ENCODE measurements around the gene GRIP1. TPM values are rescaled to one million over a fixed set of nuclear protein-coding genes. Genes with fewer than 3 reads are reported as not detected.
"Not testable (repeated sequence)": the region's sequence is repeated elsewhere in the genome, so short reads cannot be mapped to it uniquely, and the experiment has no call there.

Gene GRIP1
- total and polyA plus RNA-seq, 4 donors = 0.38 to 3.4 (median 1.3) TPM

DNA sequence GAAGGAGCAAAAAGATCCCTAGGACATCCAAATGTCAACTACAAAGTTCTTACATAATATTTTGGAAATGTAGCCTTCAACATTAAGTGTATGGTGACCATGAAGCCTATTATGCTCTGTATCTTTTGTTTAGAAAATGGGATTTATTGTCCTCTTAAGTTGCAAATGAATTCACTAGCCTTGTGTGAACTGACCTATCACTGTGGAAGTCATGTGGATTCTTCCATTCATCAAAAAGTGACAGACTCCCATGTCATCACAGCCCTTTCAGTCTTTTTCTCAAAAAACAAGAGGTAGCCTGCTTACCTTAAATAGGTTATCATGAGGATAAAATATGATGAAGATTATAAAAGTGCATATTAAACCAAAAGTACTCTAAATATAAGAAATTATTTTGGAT, 179.9 kb downstream of the GRIP1 start:
- Histone ChIP-seq H3K4me1 (ENCODE audit: control insufficient read depth in 1 of 2, insufficient read depth in 2 of 2, low read length in 2 of 2) (no peaks in the 10 kb centered on the region), H3K4me3 (ENCODE audit: low read length in 2 of 2) (no peak overlapping the region), H3K27me3 (ENCODE audit: control insufficient read depth in 1 of 2, insufficient read depth in 2 of 2, low read length in 1 of 2) (no peaks in the 10 kb centered on the region), H3K9me3 (ENCODE audit: control insufficient read depth, low read length) (no peaks in the 10 kb centered on the region), H3K27ac (ENCODE audit: low read depth in 1 of 2, low read length in 2 of 2) (no peak overlapping the region), H3K36me3 (ENCODE audit: control insufficient read depth in 1 of 2, insufficient read depth in 2 of 2, low read length in 1 of 2) (no peaks in the 10 kb centered on the region)
- DNase-seq = no peak
- intact Hi-C loops (cut with DNase I) = no loop called here
- no peak for ATAC-seq (ENCODE audit: low FRiP score)

DNA sequence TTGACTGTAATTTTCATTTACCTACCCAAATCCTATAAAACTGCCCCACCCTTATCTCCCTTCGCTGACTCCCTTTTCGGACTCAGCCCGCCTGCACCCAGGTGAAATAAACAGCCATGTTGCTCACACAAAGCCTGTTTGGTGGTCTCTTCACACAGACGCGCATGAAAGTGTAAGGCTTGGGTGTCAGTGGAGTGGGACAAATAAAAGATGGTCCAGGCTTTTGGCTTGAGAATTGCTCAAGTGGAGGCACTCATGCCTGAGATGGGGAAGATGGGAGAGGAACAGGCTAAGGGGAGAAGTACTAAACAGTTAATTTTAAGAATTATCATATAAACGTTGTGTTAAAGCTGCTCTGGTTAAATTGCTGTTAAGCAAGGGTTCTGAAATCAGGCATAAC, 180.8 kb downstream of the GRIP1 start:
- H3K4me1 ChIP-seq (ENCODE audit: control insufficient read depth in 1 of 2, insufficient read depth in 2 of 2, low read length in 2 of 2); H3K9me3 ChIP-seq (ENCODE audit: control insufficient read depth, low read length); H3K27me3 ChIP-seq (ENCODE audit: control insufficient read depth in 1 of 2, insufficient read depth in 2 of 2, low read length in 1 of 2); H3K36me3 ChIP-seq (ENCODE audit: control insufficient read depth in 1 of 2, insufficient read depth in 2 of 2, low read length in 1 of 2); H3K4me3 ChIP-seq (ENCODE audit: low read length in 2 of 2); intact Hi-C loops (cut with DNase I); DNase-seq; ATAC-seq (ENCODE audit: low FRiP score); H3K27ac ChIP-seq (ENCODE audit: low read depth in 1 of 2, low read length in 2 of 2): not testable (repeated sequence)
- WGBS, 2 donors = 81 to 84% methylated on average over 6 of the region's 6 CpGs

DNA sequence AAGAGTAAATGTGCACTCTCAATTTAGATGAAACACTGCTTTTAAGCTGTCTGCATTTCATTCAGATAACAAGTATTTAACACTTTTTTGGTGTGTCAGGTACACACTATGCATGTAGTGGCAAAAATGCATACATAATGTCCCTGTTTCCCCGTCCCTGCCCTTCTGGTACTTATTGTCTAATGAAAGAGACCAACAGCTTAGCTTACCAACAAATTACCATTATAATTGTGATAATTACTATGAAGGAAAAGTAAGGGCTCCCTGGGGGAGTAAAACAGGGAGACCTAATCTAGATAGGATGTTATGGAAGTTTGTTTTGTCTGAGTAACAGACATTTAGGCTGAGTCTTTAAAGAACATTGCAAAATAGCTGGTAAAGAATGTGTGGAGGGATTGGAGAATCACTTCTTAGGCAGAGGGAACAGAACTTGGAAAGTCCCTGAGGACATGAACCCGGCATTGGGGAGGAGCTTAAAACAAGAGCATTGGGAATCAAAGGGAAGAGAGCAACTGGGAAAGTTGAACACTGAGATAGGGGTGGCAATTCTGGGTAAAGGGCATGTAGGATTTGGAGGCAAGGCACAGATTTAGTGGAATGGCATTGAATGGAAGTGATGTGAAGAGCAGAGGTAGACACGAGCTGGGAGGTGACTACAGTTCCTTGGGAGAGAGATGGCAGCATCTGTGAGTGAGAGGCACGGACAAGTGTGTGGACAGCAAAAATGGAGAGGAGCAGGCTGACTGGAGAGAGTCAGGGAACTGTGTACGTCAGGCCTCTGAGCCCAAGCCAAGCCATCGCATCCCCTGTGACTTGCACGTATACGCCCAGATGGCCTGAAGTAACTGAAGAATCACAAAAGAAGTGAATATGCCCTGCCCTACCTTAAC, 181.6 kb downstream of the GRIP1 start:
- H3K9me3 ChIP-seq (ENCODE audit: control insufficient read depth, low read length) = no peaks in the 10 kb centered on the region
- H3K4me3 ChIP-seq (ENCODE audit: low read length in 2 of 2) = no peak overlapping the region
- ATAC-seq (ENCODE audit: low FRiP score) (no peak), DNase-seq (no peak)
- 88 to 89% methylated on average over 8 of the region's 8 CpGs for WGBS, 2 donors
- H3K4me1 ChIP-seq (ENCODE audit: control insufficient read depth in 1 of 2, insufficient read depth in 2 of 2, low read length in 2 of 2) = no peaks in the 10 kb centered on the region
- H3K36me3 ChIP-seq (ENCODE audit: control insufficient read depth in 1 of 2, insufficient read depth in 2 of 2, low read length in 1 of 2) = no peaks in the 10 kb centered on the region
- H3K27ac ChIP-seq (ENCODE audit: low read depth in 1 of 2, low read length in 2 of 2) = no peak overlapping the region
- no peaks in the 10 kb centered on the region for H3K27me3 ChIP-seq (ENCODE audit: control insufficient read depth in 1 of 2, insufficient read depth in 2 of 2, low read length in 1 of 2)
- intact Hi-C loops (cut with DNase I) = no loop called here

DNA sequence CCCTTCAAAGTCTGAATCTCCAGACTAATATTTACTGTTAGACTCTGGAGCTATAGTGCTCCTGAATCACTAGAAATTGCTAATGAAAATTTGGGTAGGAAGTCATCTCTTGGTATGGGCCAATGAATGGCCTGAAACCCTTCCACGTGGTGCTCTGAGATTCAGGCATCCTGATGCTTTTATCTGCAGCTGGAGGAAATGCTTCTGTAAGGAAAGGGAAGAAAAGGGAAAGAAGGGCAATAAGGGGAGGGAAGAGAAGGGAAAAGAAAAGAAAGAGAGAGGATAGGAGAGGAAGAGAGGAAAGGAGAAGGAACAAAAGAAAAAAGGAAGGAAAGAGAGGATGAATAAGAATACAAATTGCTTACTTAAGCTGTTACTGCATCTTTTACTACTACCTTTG, 182.3 kb downstream of the GRIP1 start:
- no peak for DNase-seq
- no peaks in the 10 kb centered on the region for H3K4me1 ChIP-seq (ENCODE audit: control insufficient read depth in 1 of 2, insufficient read depth in 2 of 2, low read length in 2 of 2)
- ATAC-seq (ENCODE audit: low FRiP score) = no peak
- 19% methylated on average over 1 of the region's 1 CpG for whole genome bisulfite sequencing, 2 donors
- no peaks in the 10 kb centered on the region for H3K36me3 ChIP-seq (ENCODE audit: control insufficient read depth in 1 of 2, insufficient read depth in 2 of 2, low read length in 1 of 2)
- no peaks in the 10 kb centered on the region for H3K9me3 ChIP-seq (ENCODE audit: control insufficient read depth, low read length)
- no peaks in the 10 kb centered on the region for H3K27me3 ChIP-seq (ENCODE audit: control insufficient read depth in 1 of 2, insufficient read depth in 2 of 2, low read length in 1 of 2)
- no peak overlapping the region for H3K27ac ChIP-seq (ENCODE audit: low read depth in 1 of 2, low read length in 2 of 2)
- intact Hi-C loops (cut with DNase I) = no loop called here
- no peak overlapping the region for H3K4me3 ChIP-seq (ENCODE audit: low read length in 2 of 2)

DNA sequence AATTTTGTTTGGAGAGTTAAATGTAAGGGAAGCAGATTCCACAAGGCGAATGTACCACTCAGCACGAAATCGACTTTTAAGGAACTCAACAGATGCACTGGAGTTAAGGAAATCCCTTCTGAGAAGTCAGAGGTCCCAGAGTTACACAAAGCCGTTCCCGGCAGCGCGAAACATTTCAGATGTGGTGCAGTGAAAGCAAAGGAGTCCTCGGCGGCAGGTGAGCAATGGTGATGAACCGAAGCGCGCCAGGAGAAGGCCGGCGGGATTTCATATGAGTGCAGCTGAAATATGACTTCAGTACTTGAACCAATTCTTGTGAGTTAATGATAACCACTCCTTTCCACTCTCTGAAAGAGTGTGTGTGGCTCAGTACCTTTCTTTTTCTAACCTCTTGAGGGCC, 183.2 kb downstream of the GRIP1 start:
- no peak overlapping the region for H3K4me3 ChIP-seq (ENCODE audit: low read length in 2 of 2)
- H3K4me1 ChIP-seq (ENCODE audit: control insufficient read depth in 1 of 2, insufficient read depth in 2 of 2, low read length in 2 of 2) = no peaks in the 10 kb centered on the region
- no peaks in the 10 kb centered on the region for H3K27me3 ChIP-seq (ENCODE audit: control insufficient read depth in 1 of 2, insufficient read depth in 2 of 2, low read length in 1 of 2)
- H3K27ac ChIP-seq (ENCODE audit: low read depth in 1 of 2, low read length in 2 of 2) = no peak overlapping the region
- no peaks in the 10 kb centered on the region for H3K36me3 ChIP-seq (ENCODE audit: control insufficient read depth in 1 of 2, insufficient read depth in 2 of 2, low read length in 1 of 2)
- no peak for ATAC-seq (ENCODE audit: low FRiP score)
- DNase-seq = no peak
- WGBS, 2 donors = 82 to 87% methylated on average over 14 of the region's 14 CpGs
- H3K9me3 ChIP-seq (ENCODE audit: control insufficient read depth, low read length) = no peaks in the 10 kb centered on the region
- intact Hi-C loops (cut with DNase I) = no loop called here

DNA sequence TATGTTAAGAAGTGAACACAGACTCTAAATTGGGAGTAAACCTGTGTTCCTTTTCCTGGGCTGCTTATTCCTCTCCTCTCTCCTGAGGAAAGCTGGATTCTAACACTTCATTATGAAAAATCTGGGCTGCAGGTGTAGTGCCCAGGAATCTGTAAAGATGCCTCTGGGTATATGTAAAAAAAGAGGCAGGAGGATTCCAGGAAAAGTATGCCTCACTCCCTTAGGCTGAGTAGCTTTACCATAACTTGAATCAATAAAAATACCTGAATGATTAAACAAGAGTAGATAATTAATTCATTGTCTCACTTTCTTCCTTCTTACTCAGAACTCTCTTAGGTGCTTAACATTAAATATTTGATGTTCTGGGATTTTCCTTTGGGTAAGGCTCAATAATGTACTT, 185.1 kb downstream of the GRIP1 start:
- intact Hi-C loops (cut with DNase I) = no loop called here
- Histone ChIP-seq H3K36me3 (ENCODE audit: control insufficient read depth in 1 of 2, insufficient read depth in 2 of 2, low read length in 1 of 2) (no peaks in the 10 kb centered on the region), H3K27ac (ENCODE audit: low read depth in 1 of 2, low read length in 2 of 2) (no peak overlapping the region), H3K4me1 (ENCODE audit: control insufficient read depth in 1 of 2, insufficient read depth in 2 of 2, low read length in 2 of 2) (no peaks in the 10 kb centered on the region), H3K27me3 (ENCODE audit: control insufficient read depth in 1 of 2, insufficient read depth in 2 of 2, low read length in 1 of 2) (no peaks in the 10 kb centered on the region), H3K4me3 (ENCODE audit: low read length in 2 of 2) (no peak overlapping the region), H3K9me3 (ENCODE audit: control insufficient read depth, low read length) (no peaks in the 10 kb centered on the region)
- no peak for DNase-seq
- no peak for ATAC-seq (ENCODE audit: low FRiP score)

DNA sequence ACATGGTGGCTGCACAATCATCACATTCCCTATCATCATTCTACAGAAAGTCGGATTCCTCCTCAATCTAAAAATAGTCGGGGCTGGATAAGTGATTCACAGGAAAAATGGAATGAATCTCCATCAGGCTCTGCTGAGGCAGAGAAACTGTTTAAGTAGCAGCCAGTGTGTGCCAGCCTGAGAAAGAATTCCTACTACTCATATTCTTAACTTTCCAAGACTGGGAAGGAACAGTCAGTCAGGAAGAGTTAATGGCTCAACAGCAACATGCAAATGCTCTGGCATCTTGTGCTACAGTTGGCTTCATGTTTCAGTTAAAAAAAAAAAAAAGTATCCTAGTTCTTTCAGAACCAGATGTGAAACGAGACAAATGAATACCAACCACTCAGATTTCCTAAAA, 187.0 kb downstream of the GRIP1 start:
- H3K27ac ChIP-seq (ENCODE audit: low read depth in 1 of 2, low read length in 2 of 2) = no peak overlapping the region
- H3K4me3 ChIP-seq (ENCODE audit: low read length in 2 of 2) = no peak overlapping the region
- H3K9me3 ChIP-seq (ENCODE audit: control insufficient read depth, low read length) = no peaks in the 10 kb centered on the region
- H3K4me1 ChIP-seq (ENCODE audit: control insufficient read depth in 1 of 2, insufficient read depth in 2 of 2, low read length in 2 of 2) = no peaks in the 10 kb centered on the region
- no peaks in the 10 kb centered on the region for H3K27me3 ChIP-seq (ENCODE audit: control insufficient read depth in 1 of 2, insufficient read depth in 2 of 2, low read length in 1 of 2)
- DNase-seq (no peak), ATAC-seq (ENCODE audit: low FRiP score) (no peak)
- WGBS, 2 donors = 6% methylated on average over 3 of the region's 3 CpGs
- H3K36me3 ChIP-seq (ENCODE audit: control insufficient read depth in 1 of 2, insufficient read depth in 2 of 2, low read length in 1 of 2) = no peaks in the 10 kb centered on the region
- intact Hi-C loops (cut with DNase I) = no loop called here

DNA sequence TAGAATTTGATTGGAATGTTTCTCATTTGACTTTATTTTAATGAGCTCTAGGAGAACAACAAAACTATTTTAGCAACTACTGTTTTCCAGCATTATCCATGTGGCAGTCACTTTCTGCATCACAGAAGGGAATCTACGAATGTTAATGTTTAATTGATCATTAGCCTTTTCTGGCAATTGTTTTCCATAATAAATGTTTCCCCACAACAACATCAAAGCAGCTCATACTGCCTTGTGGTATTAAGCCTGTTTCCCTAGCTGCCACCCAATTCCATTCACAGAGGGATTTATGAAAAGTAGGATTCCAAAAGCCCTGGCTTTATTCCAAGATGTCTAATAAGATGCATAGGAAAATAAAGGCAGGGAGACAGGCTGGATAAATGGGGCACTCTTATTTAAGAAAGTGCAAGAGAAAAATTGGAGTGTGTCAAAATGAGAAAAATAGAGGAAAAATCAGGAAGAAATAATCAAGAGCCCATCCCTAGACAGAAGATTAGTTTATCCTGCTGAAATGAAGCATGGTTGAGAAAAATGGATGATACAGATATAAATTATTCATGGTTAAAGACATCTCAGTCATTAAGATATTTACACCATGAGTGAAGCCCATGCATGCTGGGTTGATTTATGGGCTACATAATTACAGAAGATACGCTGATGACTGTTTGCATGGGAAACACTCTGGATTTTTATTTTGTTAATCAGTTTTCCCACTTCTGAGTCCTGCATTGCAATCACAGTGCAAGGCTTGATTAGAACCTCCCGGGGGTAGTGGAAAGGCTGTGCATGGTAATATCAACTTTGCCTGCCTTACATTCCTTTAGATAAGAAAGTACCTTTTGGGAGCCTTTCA, 196.3 kb downstream of the GRIP1 start:
- Histone ChIP-seq H3K36me3 (ENCODE audit: control insufficient read depth in 1 of 2, insufficient read depth in 2 of 2, low read length in 1 of 2) (no peaks in the 10 kb centered on the region), H3K27me3 (ENCODE audit: control insufficient read depth in 1 of 2, insufficient read depth in 2 of 2, low read length in 1 of 2) (no peaks in the 10 kb centered on the region), H3K27ac (ENCODE audit: low read depth in 1 of 2, low read length in 2 of 2) (no peak overlapping the region), H3K9me3 (ENCODE audit: control insufficient read depth, low read length) (no peaks in the 10 kb centered on the region), H3K4me3 (ENCODE audit: low read length in 2 of 2) (no peak overlapping the region), H3K4me1 (ENCODE audit: control insufficient read depth in 1 of 2, insufficient read depth in 2 of 2, low read length in 2 of 2) (no peaks in the 10 kb centered on the region)
- no peak for ATAC-seq (ENCODE audit: low FRiP score)
- DNase-seq = no peak
- WGBS, 2 donors = 20 to 26% methylated on average over 3 of the region's 3 CpGs
- intact Hi-C loops (cut with DNase I) = no loop called here

DNA sequence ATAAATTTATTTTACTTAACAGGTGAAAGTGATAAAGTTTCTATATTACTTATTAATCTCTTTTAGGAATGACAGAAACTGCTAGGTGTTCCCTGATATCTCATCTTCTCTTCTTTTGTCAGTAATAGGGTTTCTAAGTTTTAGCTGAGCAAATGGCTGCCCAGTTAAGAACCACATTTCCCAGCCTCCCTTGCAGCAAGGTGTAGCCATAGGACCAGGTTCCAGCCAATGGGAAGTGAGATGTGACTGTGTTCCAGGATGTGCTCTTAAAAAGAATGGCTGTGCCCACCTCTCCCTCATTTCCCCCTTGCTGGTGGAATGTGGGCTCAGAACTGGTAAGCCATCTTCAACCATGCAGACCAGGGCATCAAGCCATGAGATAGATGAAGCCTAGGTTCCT, 210.9 kb downstream of the GRIP1 start:
- no peak for DNase-seq
- Histone ChIP-seq H3K9me3 (ENCODE audit: control insufficient read depth, low read length) (peaks cover 4% of the 10 kb centered on the region), H3K4me1 (ENCODE audit: control insufficient read depth in 1 of 2, insufficient read depth in 2 of 2, low read length in 2 of 2) (no peaks in the 10 kb centered on the region), H3K27me3 (ENCODE audit: control insufficient read depth in 1 of 2, insufficient read depth in 2 of 2, low read length in 1 of 2) (no peaks in the 10 kb centered on the region), H3K4me3 (ENCODE audit: low read length in 2 of 2) (no peak overlapping the region), H3K27ac (ENCODE audit: low read depth in 1 of 2, low read length in 2 of 2) (no peak overlapping the region), H3K36me3 (ENCODE audit: control insufficient read depth in 1 of 2, insufficient read depth in 2 of 2, low read length in 1 of 2) (no peaks in the 10 kb centered on the region)
- no peak for ATAC-seq (ENCODE audit: low FRiP score)
- intact Hi-C loops (cut with DNase I) = no loop called here
